Naive thymus-derived CD8-positive, alpha-beta T cell (primary cell): ENCODE results near the gene TMEM161A. TPM values are rescaled to one million over a fixed set of nuclear protein-coding genes. Genes with fewer than 3 reads are reported as not detected.
"Not testable (repeated sequence)": the region's sequence is repeated elsewhere in the genome, so short reads cannot be mapped to it uniquely, and the experiment has no call there.

Experiments
- ATAC-seq, 2 donors: fragments of 150-1000 bp; cut with Tn5 transposase in 1 of 2; sonication (Bioruptor Pico), chemical (Tn5 transposase) in 1 of 2; 1 replicate in 1 of 2; 2 replicates in 1 of 2; pipeline ENCODE4 v1.10.0; 2021; ENCODE audit warnings: mild to moderate bottlenecking in 2 of 2, moderate library complexity in 2 of 2
- POLR2A ChIA-PET: fragments of 350-600 bp; sonication (Branson Sonifier 250); formaldehyde crosslinking; loops from one replicate; lab custom pipeline; 2021; ENCODE audit warnings: antibody characterized with exemption; lab: Charles Lee
- DNase-seq, 10 donors: peaks; one replicate each; pipeline versions ENCODE4 v3.0.0 to v3.0.0-alpha.2; 2020 to 2022
- H3K27ac Mint-ChIP-seq, 10 donors: one replicate each; pipeline ENCODE4 v1.8.0; 2020 to 2022; ENCODE audit warnings: mild to moderate bottlenecking in 10 of 10, mixed read lengths in 10 of 10, moderate library complexity in 4 of 10, inconsistent platforms in 1 of 10
- H3K27me3 Mint-ChIP-seq, 5 donors: one replicate each; pipeline ENCODE4 v1.8.0; 2021 to 2022; ENCODE audit warnings: mixed read lengths in 5 of 5
- H3K36me3 Mint-ChIP-seq, 3 donors: one replicate each; pipeline ENCODE4 v1.8.0; 2020 to 2022; ENCODE audit warnings: mixed read lengths in 3 of 3, mild to moderate bottlenecking in 2 of 3, inconsistent platforms in 1 of 3
- H3K4me1 Mint-ChIP-seq, 4 donors: one replicate each; pipeline ENCODE4 v1.8.0; 2021 to 2022; ENCODE audit warnings: mixed read lengths in 4 of 4
- H3K4me3 Mint-ChIP-seq, 10 donors: one replicate each; pipeline ENCODE4 v1.8.0; 2020 to 2022; ENCODE audit warnings: mild to moderate bottlenecking in 10 of 10, mixed read lengths in 10 of 10, moderate library complexity in 6 of 10, inconsistent platforms in 1 of 10
- H3K9me3 Mint-ChIP-seq, 9 donors: one replicate each; pipeline ENCODE4 v1.8.0; 2020 to 2022; ENCODE audit warnings: mixed read lengths in 9 of 9, mild to moderate bottlenecking in 3 of 9, inconsistent platforms in 1 of 9, moderate library complexity in 1 of 9
- polyA plus RNA-seq, 3 donors: library from polyadenylated mRNA; unstranded; fragments of 300-500 nt; fragmentation: Illumina TruSeq; gene quantifications; one replicate each; pipeline ENCODE4 v1.2.3, GENCODE V29; 2021
- total RNA-seq, 8 experiments: library from RNA in 2 of 8; stranded (reverse) in 2 of 8; gene quantifications; one replicate each; pipeline ENCODE4 v1.2.3 and lab custom pipeline; 2021 to 2026

Gene TMEM161A
- total and polyA plus RNA-seq, 5 experiments from 2014 or later: 20.1 to 31.3 (median 21.8) TPM

GRCh38 chr19:19102566-19102965, 35.7 kb downstream of the TMEM161A start:
- H3K27ac Mint-ChIP-seq, H3K9me3 Mint-ChIP-seq, H3K4me3 Mint-ChIP-seq, POLR2A ChIA-PET, H3K27me3 Mint-ChIP-seq, ATAC-seq, DNase-seq, H3K4me1 Mint-ChIP-seq: not testable (repeated sequence)
- H3K36me3 Mint-ChIP-seq: peaks cover 0 to 49% (median 7%) of the 10 kb centered on the region in 3 donors

- Mint-ChIP-seq H3K4me3 (no peak overlapping the region), H3K4me1 (peaks cover 0 to 3% (median under 1%) of the 10 kb centered on the region in 4 donors), H3K27me3 (no peaks in the 10 kb centered on the region), H3K9me3 (no peaks in the 10 kb centered on the region), H3K27ac (no peak overlapping the region), H3K36me3 (peaks cover 0 to 51% (median 9%) of the 10 kb centered on the region in 3 donors)
- ATAC-seq (no peak), DNase-seq (no peak)
- POLR2A ChIA-PET: no interaction called here
These were observed 36.7 kb downstream of the TMEM161A start for GRCh38 chr19:19101540-19101939.

GRCh38 chr19:19098703-19099632, 39.3 kb downstream of the TMEM161A start:
- H3K4me1 Mint-ChIP-seq: peaks cover 0 to 3% (median 2%) of the 10 kb centered on the region in 4 donors

GRCh38 chr19:19098084-19098702, 40.1 kb downstream of the TMEM161A start:
- Mint-ChIP-seq H3K27me3 (no peaks in the 10 kb centered on the region), H3K4me1 (peaks cover 0 to 3% (median 2%) of the 10 kb centered on the region in 4 donors), H3K27ac (no peak overlapping the region), H3K36me3 (peaks cover 0 to 52% (median 9%) of the 10 kb centered on the region in 3 donors), H3K9me3 (no peaks in the 10 kb centered on the region), H3K4me3 (no peak overlapping the region)
- POLR2A ChIA-PET: no interaction called here
- DNase-seq (no peak), ATAC-seq (no peak)

More at GRCh38 chr19:19098703-19099632, 39.3 kb downstream of the TMEM161A start:
- POLR2A ChIA-PET: interaction anchor here (0.6 kb wide), 1 partner anchor 132 kb away, joined by 4 read pairs; no protein-coding TSS in a partner anchor
- no peak overlapping the region for H3K4me3 Mint-ChIP-seq
- H3K27me3 Mint-ChIP-seq: no peaks in the 10 kb centered on the region
- no peak for ATAC-seq
- peaks cover 0 to 54% (median 9%) of the 10 kb centered on the region in 3 donors for H3K36me3 Mint-ChIP-seq
- H3K9me3 Mint-ChIP-seq: no peaks in the 10 kb centered on the region
- no peak overlapping the region for H3K27ac Mint-ChIP-seq
- DNase-seq: no peak

- Mint-ChIP-seq H3K4me3 (no peak overlapping the region), H3K36me3 (peaks cover 0 to 44% (median 9%) of the 10 kb centered on the region in 3 donors), H3K27ac (no peak overlapping the region), H3K9me3 (no peaks in the 10 kb centered on the region), H3K27me3 (no peaks in the 10 kb centered on the region), H3K4me1 (peaks cover 0 to 7% (median 2%) of the 10 kb centered on the region in 4 donors)
- POLR2A ChIA-PET: no interaction called here
- ATAC-seq (no peak), DNase-seq (no peak)
These were observed 41.3 kb downstream of the TMEM161A start for GRCh38 chr19:19096641-19097627.

GRCh38 chr19:19095691-19096090, 42.6 kb downstream of the TMEM161A start:
- Mint-ChIP-seq H3K27ac (no peak overlapping the region), H3K4me3 (no peak overlapping the region), H3K36me3 (peaks cover 0 to 38% (median 9%) of the 10 kb centered on the region in 3 donors), H3K4me1 (peaks cover 0 to 7% (median 2%) of the 10 kb centered on the region in 4 donors), H3K9me3 (no peaks in the 10 kb centered on the region), H3K27me3 (no peaks in the 10 kb centered on the region)
- ATAC-seq: no peak
- POLR2A ChIA-PET: no interaction called here
- DNase-seq: no peak

GRCh38 chr19:19094513-19094912, 43.8 kb downstream of the TMEM161A start:
- H3K4me1 Mint-ChIP-seq: peaks cover 0 to 7% (median under 1%) of the 10 kb centered on the region in 4 donors
- no peaks in the 10 kb centered on the region for H3K9me3 Mint-ChIP-seq
- POLR2A ChIA-PET: interaction anchor here (1.0 kb wide), 1 partner anchor 28 kb away, joined by 3 read pairs; no protein-coding TSS in a partner anchor
- H3K27me3 Mint-ChIP-seq: no peaks in the 10 kb centered on the region
- H3K27ac Mint-ChIP-seq: peak overlapping the region in 1 of 10 donors; percentile 35
- H3K4me3 Mint-ChIP-seq: no peak overlapping the region
- peaks cover 0 to 36% (median 5%) of the 10 kb centered on the region in 3 donors for H3K36me3 Mint-ChIP-seq
- ATAC-seq (no peak), DNase-seq (no peak)

- Mint-ChIP-seq H3K27me3 (no peaks in the 10 kb centered on the region), H3K36me3 (peaks cover 0 to 14% (median 2%) of the 10 kb centered on the region in 3 donors), H3K4me1 (peaks cover 4 to 9% (median 5%) of the 10 kb centered on the region in 4 donors), H3K4me3 (no peak overlapping the region), H3K9me3 (no peaks in the 10 kb centered on the region), H3K27ac (peak overlapping the region in 3 of 10 donors; percentile 9 to 51 (median 25))
- DNase-seq (no peak), ATAC-seq (no peak)
- POLR2A ChIA-PET: no interaction called here
These were observed 50.6 kb downstream of the TMEM161A start for GRCh38 chr19:19087676-19088075.

- peaks cover 12 to 16% (median 15%) of the 10 kb centered on the region in 4 donors for H3K4me1 Mint-ChIP-seq
- ATAC-seq (no peak), DNase-seq (no peak)
- no peaks in the 10 kb centered on the region for H3K9me3 Mint-ChIP-seq
- POLR2A ChIA-PET: no interaction called here
- H3K27me3 Mint-ChIP-seq: no peaks in the 10 kb centered on the region
- H3K27ac Mint-ChIP-seq: peak overlapping the region in 2 of 10 donors; percentile 20 to 40
- H3K4me3 Mint-ChIP-seq: no peak overlapping the region
- peaks cover 0 to 12% (median 2%) of the 10 kb centered on the region in 3 donors for H3K36me3 Mint-ChIP-seq
These were observed 54.7 kb downstream of the TMEM161A start for GRCh38 chr19:19083413-19084178.

- Mint-ChIP-seq H3K4me1 (peaks cover 18 to 27% (median 26%) of the 10 kb centered on the region in 4 donors), H3K27ac (peak overlapping the region in 5 of 10 donors; percentile 31 to 69 (median 67)), H3K36me3 (peaks cover 0 to 17% (median 0%) of the 10 kb centered on the region in 3 donors), H3K4me3 (no peak overlapping the region), H3K9me3 (no peaks in the 10 kb centered on the region), H3K27me3 (no peaks in the 10 kb centered on the region)
- POLR2A ChIA-PET: no interaction called here
- DNase-seq (no peak), ATAC-seq (no peak)
These were observed 56.6 kb downstream of the TMEM161A start for GRCh38 chr19:19081642-19082151.

- Mint-ChIP-seq H3K36me3 (peaks cover 0 to 29% (median 0%) of the 10 kb centered on the region in 3 donors), H3K9me3 (no peaks in the 10 kb centered on the region), H3K4me1 (peaks cover 20 to 32% (median 29%) of the 10 kb centered on the region in 4 donors), H3K27me3 (no peaks in the 10 kb centered on the region), H3K4me3 (no peak overlapping the region), H3K27ac (peak overlapping the region in 4 of 10 donors; percentile 35 to 74 (median 59))
- DNase-seq (no peak), ATAC-seq (no peak)
- POLR2A ChIA-PET: no interaction called here
These were observed 58.7 kb downstream of the TMEM161A start for GRCh38 chr19:19079571-19079970.
